Lower leg skin (tissue), 4 donors: ENCODE results near the gene COTL1. TPM values are rescaled to one million over a fixed set of nuclear protein-coding genes. Genes with fewer than 3 reads are reported as not detected.

Experiments used
- DNase-seq, 2 donors: peaks; one replicate each; pipeline ENCODE4 v3.0.0-alpha.2; 2019; ENCODE audit warnings: low spot score in 2 of 2
- H3K4me3 ChIP-seq: fragments of 200-600 bp; sonication (generic); 2 replicates; pipeline ENCODE4 v1.5.1; 2017; ENCODE audit warnings: mild to moderate bottlenecking, low read depth; ENCODE audit not compliant: poor library complexity, severe bottlenecking
- POLR2A ChIP-seq, 2 donors: fragments of 450-650 bp; IDR thresholded peaks; one replicate each; pipeline ENCODE4 v1.6.1; 2016 to 2017; ENCODE audit warnings: antibody characterized with exemption in 2 of 2, mild to moderate bottlenecking in 1 of 2, moderate library complexity in 1 of 2
- WGBS, 2 donors: methylation state at CpG; one replicate each; pipeline ENCODE4 v1.1.5; 2018; 5-methylcytosine and 5-hydroxymethylcytosine counted together
- intact Hi-C: fragments of 100-400 bp; cut with DNase I; formaldehyde crosslinking; loops from one replicate; pipeline ENCODE4 v1.15.0; 2023; ENCODE audit warnings: low total_unique reads
- total RNA-seq, 4 donors: library from RNA; depleted of rRNA; stranded (reverse); fragments of >200 nt; gene quantifications; one replicate each; pipeline ENCODE4 v1.1.0, GENCODE V29; 2016
- TF ChIP-seq, protein P1 (sequence below), 3 donors: fragments of 450-650 bp; IDR thresholded peaks; one replicate each; pipeline ENCODE4 v1.5.1; 2016; ENCODE audit warnings: antibody characterized with exemption in 3 of 3, mild to moderate bottlenecking in 3 of 3, moderate library complexity in 2 of 3

COTL1 gene
- total RNA-seq, 4 donors from 2014 or later = 6.5 to 25.7 (median 9.8) TPM

DNA sequence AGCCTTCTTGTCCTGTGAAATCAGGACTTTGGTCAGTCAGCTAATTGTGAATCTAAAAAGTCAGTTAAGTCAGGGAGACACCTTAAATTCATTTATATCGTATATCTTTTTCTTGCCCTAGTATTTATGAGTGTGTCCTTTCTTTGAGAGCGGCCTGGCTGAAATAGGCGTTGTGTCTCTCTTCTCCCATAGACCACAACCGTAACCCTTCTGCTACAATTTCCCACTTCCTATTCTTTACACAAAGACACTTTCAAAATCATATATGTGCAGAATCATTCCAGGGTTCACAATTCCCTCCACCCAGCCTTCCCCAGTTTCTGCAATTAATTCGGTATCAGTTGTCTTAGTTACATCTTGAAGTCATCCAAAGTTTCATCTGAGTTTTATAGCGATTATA lies 14.0 kb upstream of the COTL1 start:
- WGBS, 2 donors = 79 to 83% methylated on average over 6 of the region's 6 CpGs
- H3K4me3 ChIP-seq = no peak overlapping the region
- TF ChIP-seq, protein P1, sequence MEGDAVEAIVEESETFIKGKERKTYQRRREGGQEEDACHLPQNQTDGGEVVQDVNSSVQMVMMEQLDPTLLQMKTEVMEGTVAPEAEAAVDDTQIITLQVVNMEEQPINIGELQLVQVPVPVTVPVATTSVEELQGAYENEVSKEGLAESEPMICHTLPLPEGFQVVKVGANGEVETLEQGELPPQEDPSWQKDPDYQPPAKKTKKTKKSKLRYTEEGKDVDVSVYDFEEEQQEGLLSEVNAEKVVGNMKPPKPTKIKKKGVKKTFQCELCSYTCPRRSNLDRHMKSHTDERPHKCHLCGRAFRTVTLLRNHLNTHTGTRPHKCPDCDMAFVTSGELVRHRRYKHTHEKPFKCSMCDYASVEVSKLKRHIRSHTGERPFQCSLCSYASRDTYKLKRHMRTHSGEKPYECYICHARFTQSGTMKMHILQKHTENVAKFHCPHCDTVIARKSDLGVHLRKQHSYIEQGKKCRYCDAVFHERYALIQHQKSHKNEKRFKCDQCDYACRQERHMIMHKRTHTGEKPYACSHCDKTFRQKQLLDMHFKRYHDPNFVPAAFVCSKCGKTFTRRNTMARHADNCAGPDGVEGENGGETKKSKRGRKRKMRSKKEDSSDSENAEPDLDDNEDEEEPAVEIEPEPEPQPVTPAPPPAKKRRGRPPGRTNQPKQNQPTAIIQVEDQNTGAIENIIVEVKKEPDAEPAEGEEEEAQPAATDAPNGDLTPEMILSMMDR (IDR thresholded peaks at IDR 0.05) = no peak
- no peak for TF ChIP-seq POLR2A (IDR thresholded peaks at IDR 0.05)
- intact Hi-C loops = no loop called here
- no peak for DNase-seq

DNA sequence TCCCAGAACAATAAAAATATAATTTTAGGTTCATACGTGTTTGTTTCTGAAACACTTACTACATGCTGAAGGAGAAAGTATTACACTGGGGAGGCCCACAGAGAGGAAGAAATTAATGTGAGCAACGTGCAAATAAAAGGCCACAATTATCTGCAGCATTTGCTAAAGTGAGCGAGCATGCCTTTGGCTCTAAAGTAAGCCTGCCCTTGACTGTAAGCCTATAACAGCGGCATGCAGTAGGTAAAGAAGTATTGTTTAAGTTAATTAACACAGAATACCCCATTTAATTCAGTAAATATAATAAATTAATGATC lies 13.2 kb upstream of the COTL1 start:
- DNase-seq = no peak
- WGBS, 2 donors = 85 to 91% methylated on average over 4 of the region's 4 CpGs
- no peak for TF ChIP-seq POLR2A (IDR thresholded peaks at IDR 0.05)
- TF ChIP-seq, protein P1 (IDR thresholded peaks at IDR 0.05) = no peak
- intact Hi-C loops = no loop called here
- no peak overlapping the region for H3K4me3 ChIP-seq

DNA sequence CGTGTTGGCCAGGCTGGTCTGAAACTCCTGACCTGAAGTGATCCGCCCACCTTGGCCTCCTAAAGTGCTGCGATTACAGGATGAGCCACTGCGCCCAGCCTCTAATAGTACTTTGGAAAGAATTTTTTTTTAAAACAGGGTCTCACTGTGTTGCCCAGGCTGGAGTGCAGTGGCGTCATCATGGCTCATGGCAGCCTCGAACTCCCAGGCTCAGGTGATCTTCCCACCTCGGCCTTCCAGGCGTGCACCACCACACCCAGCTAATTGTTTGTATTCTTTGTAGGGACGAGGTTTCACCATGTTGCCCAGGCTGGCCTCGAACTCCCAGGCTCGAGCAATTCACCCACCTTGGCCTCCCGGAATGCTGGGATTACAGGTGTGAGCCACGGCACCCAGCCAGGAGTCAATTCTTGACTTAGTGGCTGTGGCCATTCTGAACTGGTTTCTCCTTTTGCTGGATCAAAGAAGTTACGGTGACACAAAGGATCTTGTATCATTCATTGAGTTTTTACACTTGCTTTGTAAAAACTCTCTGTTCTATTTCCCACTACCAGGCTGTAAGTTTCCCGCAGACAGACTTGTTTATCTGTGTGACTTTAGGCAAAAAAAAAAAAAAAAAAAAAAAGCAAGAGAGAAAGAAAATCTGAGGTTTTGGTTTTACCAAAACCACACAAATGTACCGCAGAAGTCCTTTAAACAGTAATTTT lies 12.7 kb upstream of the COTL1 start:
- DNase-seq = no peak
- intact Hi-C loops = no loop called here
- 88 to 89% methylated on average over 16 of the region's 16 CpGs for WGBS, 2 donors
- TF ChIP-seq, protein P1 (IDR thresholded peaks at IDR 0.05) = no peak
- TF ChIP-seq POLR2A (IDR thresholded peaks at IDR 0.05) = no peak
- no peak overlapping the region for H3K4me3 ChIP-seq

DNA sequence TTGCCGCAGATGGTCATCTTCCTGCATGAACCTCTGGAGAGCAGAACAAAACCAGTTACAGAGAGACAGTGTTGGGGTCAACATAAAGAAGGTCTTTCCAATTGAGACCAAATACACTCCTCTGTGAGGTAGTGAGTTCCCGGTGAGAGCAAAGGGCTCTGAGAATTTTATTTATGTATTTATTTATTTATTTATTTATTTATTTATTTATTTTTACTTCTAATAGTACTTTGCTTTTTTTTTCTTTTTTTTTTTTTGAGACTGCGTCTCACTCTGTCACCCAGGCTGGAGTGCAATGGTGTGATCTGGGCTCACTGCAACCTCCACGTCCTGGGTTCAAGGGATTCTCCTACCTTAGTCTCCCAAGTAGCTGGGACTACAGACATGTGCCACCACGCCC lies 12.1 kb upstream of the COTL1 start:
- intact Hi-C loops = no loop called here
- WGBS, 2 donors = 91 to 92% methylated on average over 5 of the region's 5 CpGs
- H3K4me3 ChIP-seq = no peak overlapping the region
- TF ChIP-seq, protein P1 (IDR thresholded peaks at IDR 0.05) = no peak
- TF ChIP-seq POLR2A (IDR thresholded peaks at IDR 0.05) = no peak
- no peak for DNase-seq

DNA sequence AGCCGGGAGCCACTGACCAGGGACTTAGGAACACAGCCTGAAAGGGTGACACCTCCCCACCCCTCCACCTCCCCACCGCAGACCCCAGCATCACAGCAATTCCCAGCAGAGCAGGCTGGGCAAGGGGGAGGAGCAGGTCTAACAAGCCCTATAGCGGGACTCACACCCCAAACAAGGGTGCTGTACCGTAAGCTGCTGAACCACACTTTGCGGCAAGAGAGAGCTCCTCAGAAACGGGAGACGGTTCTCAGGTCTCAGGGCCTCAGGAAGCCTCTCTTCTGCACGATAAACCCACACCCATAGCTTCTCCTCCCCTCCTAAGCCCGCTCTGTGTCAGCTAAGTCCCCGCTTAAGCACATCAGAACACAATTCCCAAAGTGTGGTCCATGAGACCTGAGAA lies 11.7 kb upstream of the COTL1 start:
- no peak overlapping the region for H3K4me3 ChIP-seq
- intact Hi-C loops = loop anchor here (10.0 kb wide), 1 partner anchor 105 kb away; no protein-coding TSS in a partner anchor
- no peak for DNase-seq
- TF ChIP-seq, protein P1 (IDR thresholded peaks at IDR 0.05) = no peak
- TF ChIP-seq POLR2A (IDR thresholded peaks at IDR 0.05) = no peak
- 86 to 87% methylated on average over 10 of the region's 10 CpGs for WGBS, 2 donors

DNA sequence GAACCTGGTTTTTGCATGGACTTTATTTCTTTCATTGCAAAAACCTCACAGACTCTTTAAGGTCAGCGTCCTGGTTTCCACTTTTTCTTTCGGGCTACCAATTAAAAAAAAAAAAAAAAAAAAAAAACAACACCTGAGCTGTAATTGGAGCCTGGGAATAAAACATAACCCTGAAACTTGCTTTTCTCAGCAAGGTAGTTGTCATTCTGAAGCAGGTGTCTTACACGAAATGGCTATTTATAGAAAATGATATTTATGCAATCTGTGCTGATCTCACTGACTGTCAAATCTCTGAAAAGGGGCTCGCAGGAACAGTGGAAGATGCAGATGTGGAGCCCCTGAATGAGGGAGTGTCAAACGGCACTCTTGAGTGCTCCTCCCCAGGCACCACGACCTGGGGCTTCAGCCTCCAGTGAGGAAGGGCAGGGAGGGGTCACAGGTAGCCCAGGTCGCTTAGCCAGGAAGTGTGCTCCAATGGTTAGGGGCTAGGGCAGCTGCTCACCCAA lies 10.4 kb upstream of the COTL1 start:
- intact Hi-C loops = loop anchor here (10.0 kb wide), 1 partner anchor 107 kb away; no protein-coding TSS in a partner anchor
- WGBS, 2 donors = 65 to 70% methylated on average over 7 of the region's 7 CpGs
- TF ChIP-seq, protein P1 (IDR thresholded peaks at IDR 0.05) = no peak
- TF ChIP-seq POLR2A (IDR thresholded peaks at IDR 0.05) = no peak
- H3K4me3 ChIP-seq = no peak overlapping the region
- no peak for DNase-seq
